ENCODE measurements around the gene SV2C.

DNA sequence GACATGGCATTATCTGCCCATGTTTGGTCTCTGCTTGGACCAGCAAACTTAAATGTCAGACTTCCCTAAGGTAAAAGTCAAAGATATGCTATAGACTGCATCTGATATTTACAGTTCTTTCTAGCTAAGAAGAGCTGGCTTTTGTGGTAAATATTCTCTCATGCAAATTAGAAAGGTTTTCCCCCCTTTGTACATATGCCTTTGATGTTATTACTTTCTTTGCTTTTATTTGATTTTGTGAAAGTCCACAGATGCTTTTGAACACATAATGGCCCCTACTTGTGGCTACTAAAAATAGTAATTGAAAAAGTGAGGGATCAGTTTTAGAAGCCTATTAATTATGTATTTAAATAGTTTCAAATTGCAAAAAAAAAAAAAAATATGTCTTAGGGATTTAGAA is 104.2 kb downstream of the SV2C start:
- TF ChIP-seq, protein P1, sequence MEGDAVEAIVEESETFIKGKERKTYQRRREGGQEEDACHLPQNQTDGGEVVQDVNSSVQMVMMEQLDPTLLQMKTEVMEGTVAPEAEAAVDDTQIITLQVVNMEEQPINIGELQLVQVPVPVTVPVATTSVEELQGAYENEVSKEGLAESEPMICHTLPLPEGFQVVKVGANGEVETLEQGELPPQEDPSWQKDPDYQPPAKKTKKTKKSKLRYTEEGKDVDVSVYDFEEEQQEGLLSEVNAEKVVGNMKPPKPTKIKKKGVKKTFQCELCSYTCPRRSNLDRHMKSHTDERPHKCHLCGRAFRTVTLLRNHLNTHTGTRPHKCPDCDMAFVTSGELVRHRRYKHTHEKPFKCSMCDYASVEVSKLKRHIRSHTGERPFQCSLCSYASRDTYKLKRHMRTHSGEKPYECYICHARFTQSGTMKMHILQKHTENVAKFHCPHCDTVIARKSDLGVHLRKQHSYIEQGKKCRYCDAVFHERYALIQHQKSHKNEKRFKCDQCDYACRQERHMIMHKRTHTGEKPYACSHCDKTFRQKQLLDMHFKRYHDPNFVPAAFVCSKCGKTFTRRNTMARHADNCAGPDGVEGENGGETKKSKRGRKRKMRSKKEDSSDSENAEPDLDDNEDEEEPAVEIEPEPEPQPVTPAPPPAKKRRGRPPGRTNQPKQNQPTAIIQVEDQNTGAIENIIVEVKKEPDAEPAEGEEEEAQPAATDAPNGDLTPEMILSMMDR (conservative IDR thresholded peaks at IDR 0.05 in 1 of 2, IDR thresholded peaks at IDR 0.05 in 1 of 2; ENCODE audit: low read depth in 1 of 2, low read length in 2 of 2) = no peak
- no peak for TF ChIP-seq EZH2 (IDR thresholded peaks at IDR 0.05; ENCODE audit: low read length, missing control alignments)

All from fibroblast of lung (primary cell).